CD14-positive monocyte (primary cell): Measurements from ENCODE around the gene BANP. TPM values are rescaled to one million over a fixed set of nuclear protein-coding genes. Genes with fewer than 3 reads are reported as not detected.
A peak's percentile ranks its signal among the peaks of the same experiment; 100 is the strongest.

Experiments used
- DNase-seq, 3 donors: peaks; one replicate each; pipeline ENCODE4 v3.0.0-alpha.2; 2011 to 2022
- H2AFZ ChIP-seq: 2 replicates; pipeline ENCODE4 v1.6.0; 2012; ENCODE audit warnings: mild to moderate bottlenecking, low read depth, low read length, inconsistent platforms; ENCODE audit not compliant: insufficient read depth, poor library complexity, severe bottlenecking
- H3K27ac ChIP-seq, 2 donors: 1 replicate in 1 of 2; 2 replicates in 1 of 2; pipeline ENCODE4 v1.5.1; 2012 to 2013; ENCODE audit warnings: low read length in 2 of 2, control low read depth in 1 of 2, inconsistent platforms in 1 of 2, low read depth in 1 of 2, mild to moderate bottlenecking in 1 of 2
- H3K27me3 ChIP-seq, 2 donors: one replicate each; pipeline versions ENCODE4 v1.6.0 to v1.6.1; 2011 to 2013; ENCODE audit warnings: low read length in 2 of 2; ENCODE audit not compliant: control insufficient read depth in 2 of 2, insufficient read depth in 2 of 2
- H3K36me3 ChIP-seq, 2 donors: replicated peaks in 1 of 2; 1 replicate in 1 of 2; 2 replicates in 1 of 2; pipeline versions ENCODE4 v1.5.1 to v1.6.1; 2012 to 2013; ENCODE audit warnings: low read length in 2 of 2, control low read depth in 1 of 2, inconsistent platforms in 1 of 2, mild to moderate bottlenecking in 1 of 2; ENCODE audit not compliant: insufficient read depth in 2 of 2, control insufficient read depth in 1 of 2
- H3K4me1 ChIP-seq, 2 donors: 1 replicate in 1 of 2; 2 replicates in 1 of 2; pipeline versions ENCODE4 v1.5.1 to v1.6.1; 2012 to 2013; ENCODE audit warnings: low read length in 2 of 2, control low read depth in 1 of 2, inconsistent platforms in 1 of 2, mild to moderate bottlenecking in 1 of 2, moderate library complexity in 1 of 2; ENCODE audit not compliant: insufficient read depth in 2 of 2, control insufficient read depth in 1 of 2
- H3K4me2 ChIP-seq: replicated peaks from 2 replicates; pipeline ENCODE3; 2012; ENCODE audit warnings: low read length, moderate library complexity, mild to moderate bottlenecking; ENCODE audit not compliant: poor library complexity, severe bottlenecking; ENCODE audit errors: extremely low read depth
- H3K4me3 ChIP-seq, 3 experiments: fragments of 200-600 bp in 1 of 3; sonication (generic) in 1 of 3; replicated peaks in 1 of 3; 1 replicate in 2 of 3; 2 replicates in 1 of 3; pipeline ENCODE4 v1.5.1; 2011 to 2013; ENCODE audit warnings: low read length in 3 of 3, mild to moderate bottlenecking in 3 of 3, control low read depth in 2 of 3, low read depth in 2 of 3, inconsistent platforms in 1 of 3, moderate library complexity in 1 of 3
- H3K79me2 ChIP-seq: 2 replicates; pipeline ENCODE4 v1.6.0; 2012; ENCODE audit warnings: mild to moderate bottlenecking, control low read depth, inconsistent platforms, low read length, moderate library complexity; ENCODE audit not compliant: insufficient read depth
- H3K9ac ChIP-seq: 2 replicates; pipeline ENCODE4 v1.6.0; 2017; ENCODE audit warnings: low read length, mild to moderate bottlenecking; ENCODE audit not compliant: insufficient read depth, poor library complexity, severe bottlenecking
- H3K9me3 ChIP-seq, 2 donors: replicated peaks in 1 of 2; 1 replicate in 1 of 2; 2 replicates in 1 of 2; pipeline versions ENCODE4 v1.5.1 to v1.6.1; 2012 to 2013; ENCODE audit warnings: low read length in 2 of 2, control low read depth in 1 of 2; ENCODE audit not compliant: control insufficient read depth in 1 of 2, insufficient read depth in 1 of 2
- H4K20me1 ChIP-seq: 2 replicates; pipeline ENCODE4 v1.6.0; 2012; ENCODE audit warnings: mild to moderate bottlenecking, low read length, control low read depth, moderate library complexity; ENCODE audit not compliant: insufficient read depth
- H3K27ac Mint-ChIP-seq, 7 donors: one replicate each; pipeline ENCODE4 v1.8.0; 2020; ENCODE audit warnings: mild to moderate bottlenecking in 7 of 7, mixed read lengths in 7 of 7, moderate library complexity in 6 of 7, inconsistent platforms in 2 of 7
- H3K27me3 Mint-ChIP-seq, 3 donors: one replicate each; pipeline ENCODE4 v1.8.0; 2021 to 2022; ENCODE audit warnings: low read depth in 3 of 3, mild to moderate bottlenecking in 3 of 3, mixed read lengths in 3 of 3, moderate library complexity in 3 of 3, inconsistent platforms in 1 of 3
- H3K36me3 Mint-ChIP-seq, 2 donors: one replicate each; pipeline ENCODE4 v1.8.0; 2020; ENCODE audit warnings: mixed read lengths in 2 of 2, inconsistent platforms in 1 of 2, mild to moderate bottlenecking in 1 of 2
- H3K4me1 Mint-ChIP-seq: one replicate; pipeline ENCODE4 v1.8.0; 2020; ENCODE audit warnings: mild to moderate bottlenecking, mixed read lengths
- H3K4me3 Mint-ChIP-seq, 2 donors: one replicate each; pipeline ENCODE4 v1.8.0; 2020; ENCODE audit warnings: mild to moderate bottlenecking in 2 of 2, mixed read lengths in 2 of 2, moderate library complexity in 1 of 2
- H3K9me3 Mint-ChIP-seq, 7 donors: one replicate each; pipeline ENCODE4 v1.8.0; 2020 to 2022; ENCODE audit warnings: mixed read lengths in 7 of 7, mild to moderate bottlenecking in 6 of 7, moderate library complexity in 6 of 7, inconsistent platforms in 2 of 7
- CTCF ChIP-seq: fragments of 200-600 bp; IDR thresholded peaks from one replicate; pipeline ENCODE4 v1.8.0; 2022; ENCODE audit warnings: antibody characterized with exemption, mild to moderate bottlenecking
- WGBS: methylation state at CpG from one replicate; pipeline ENCODE4 v1.1.5; 2013; ENCODE audit warnings: missing lambda C conversion rate; ENCODE audit not compliant: insufficient coverage; 5-methylcytosine and 5-hydroxymethylcytosine counted together
- intact Hi-C, 2 donors: fragments of 100-400 bp; cut with micrococcal nuclease; formaldehyde crosslinking; loops; one replicate each; pipeline versions ENCODE4 v1.15.0 to v1.15.1; 2023
- polyA plus RNA-seq, 3 donors: library from polyadenylated mRNA; depleted of rRNA in 1 of 3; unstranded in 2 of 3; stranded (reverse) in 1 of 3; fragments of 300-500 nt in 2 of 3; fragments of >200 nt in 1 of 3; fragmentation: Illumina TruSeq in 2 of 3; gene quantifications; 1 replicate in 2 of 3; 2 replicates in 1 of 3; pipeline ENCODE4 v1.2.3, GENCODE V29; 2012 to 2021

Gene BANP
- polyA plus RNA-seq, 3 donors, result 10.1 to 40.9 (median 11.7) TPM

GRCh38 chr16:88077328-88078108, 126.3 kb downstream of the BANP start:
- Mint-ChIP-seq H3K27ac (peak overlapping the region in 4 of 7 donors; percentile 4 to 58 (median 26)), H3K36me3 (peaks cover 44 to 69% of the 10 kb centered on the region in 2 donors), H3K9me3 (peaks cover 0 to 4% (median 0%) of the 10 kb centered on the region in 7 donors), H3K4me3 (no peak overlapping the region), H3K4me1 (no peaks in the 10 kb centered on the region), H3K27me3 (no peaks in the 10 kb centered on the region)
- Histone ChIP-seq H3K4me2 (no peak overlapping the region), H3K9ac (no peak overlapping the region), H2AFZ (no peak overlapping the region), H3K27me3 (no peaks in the 10 kb centered on the region), H3K27ac (no peak overlapping the region), H4K20me1 (peaks cover 5% of the 10 kb centered on the region), H3K36me3 (peaks cover 36 to 62% of the 10 kb centered on the region in 2 donors), H3K4me1 (no peaks in the 10 kb centered on the region), H3K79me2 (no peaks in the 10 kb centered on the region), H3K9me3 (no peaks in the 10 kb centered on the region), H3K4me3 (no peak overlapping the region)
- no peak for DNase-seq
- intact Hi-C loops, result no loop called here
- 75% methylated on average over 24 of the region's 30 CpGs for WGBS
- TF ChIP-seq CTCF, result no peak

GRCh38 chr16:88078111-88078775, 127.0 kb downstream of the BANP start:
- Mint-ChIP-seq H3K4me1 (no peaks in the 10 kb centered on the region), H3K27ac (peak overlapping the region in 4 of 7 donors; percentile 4 to 41 (median 24))

More at GRCh38 chr16:88078111-88078775, 127.0 kb downstream of the BANP start:
- no peak overlapping the region for H3K4me3 Mint-ChIP-seq
- no peaks in the 10 kb centered on the region for H3K79me2 ChIP-seq
- no peak overlapping the region for H3K4me3 ChIP-seq
- H3K4me1 ChIP-seq, result no peaks in the 10 kb centered on the region
- peaks cover 0 to 4% (median 0%) of the 10 kb centered on the region in 7 donors for H3K9me3 Mint-ChIP-seq
- H3K4me2 ChIP-seq, result no peak overlapping the region
- TF ChIP-seq CTCF, result no peak
- no peak for DNase-seq
- intact Hi-C loops, result no loop called here
- H3K9ac ChIP-seq, result no peak overlapping the region
- WGBS, result 97% methylated on average over 17 of the region's 17 CpGs
- H3K27me3 ChIP-seq, result no peaks in the 10 kb centered on the region
- H3K36me3 ChIP-seq, result peaks cover 31 to 59% of the 10 kb centered on the region in 2 donors
- no peak overlapping the region for H3K27ac ChIP-seq
- peaks cover 46 to 69% of the 10 kb centered on the region in 2 donors for H3K36me3 Mint-ChIP-seq
- H3K27me3 Mint-ChIP-seq, result no peaks in the 10 kb centered on the region
- H3K9me3 ChIP-seq, result no peaks in the 10 kb centered on the region
- peaks cover 5% of the 10 kb centered on the region for H4K20me1 ChIP-seq
- no peak overlapping the region for H2AFZ ChIP-seq
